C4-2B (cell line): ENCODE measurements around the gene APOBR.

Source experiments
- ZFX ChIP-seq: fragments of 450-650 bp; IDR thresholded peaks from 2 replicates; pipeline ENCODE4 v1.6.1; 2017
- TF ChIP-seq, protein P1 (sequence below): fragments of 450-650 bp; conservative IDR thresholded peaks from 2 replicates; pipeline ENCODE4 v1.5.1; 2017; ENCODE audit warnings: mild to moderate bottlenecking

DNA sequence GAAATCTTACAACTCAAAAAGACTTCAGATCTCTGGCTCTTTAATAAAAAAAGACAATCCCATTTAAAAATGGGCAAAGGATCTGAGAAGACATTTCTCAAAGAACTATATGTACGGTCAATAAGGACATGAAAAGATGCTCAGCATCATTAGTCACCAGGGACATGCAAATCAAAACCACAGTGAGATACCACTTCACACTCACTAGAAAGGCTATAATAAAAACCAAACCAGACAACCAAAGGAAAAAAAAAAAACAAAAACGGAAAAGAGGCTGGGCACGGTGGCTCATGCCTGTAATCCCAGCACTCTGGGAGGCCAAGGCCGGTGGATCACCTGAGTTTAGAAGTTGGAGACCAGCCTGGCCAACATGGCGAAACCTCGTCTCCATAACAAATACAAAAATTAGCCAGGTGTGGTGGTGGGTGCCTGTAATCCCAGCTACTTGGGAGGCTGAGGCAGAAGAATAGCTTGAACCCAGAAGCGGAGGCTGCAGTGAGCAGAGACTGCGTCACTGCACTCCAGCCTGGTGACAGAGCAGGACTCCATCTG lies 20.7 kb upstream of the APOBR start:
- TF ChIP-seq, protein P1, sequence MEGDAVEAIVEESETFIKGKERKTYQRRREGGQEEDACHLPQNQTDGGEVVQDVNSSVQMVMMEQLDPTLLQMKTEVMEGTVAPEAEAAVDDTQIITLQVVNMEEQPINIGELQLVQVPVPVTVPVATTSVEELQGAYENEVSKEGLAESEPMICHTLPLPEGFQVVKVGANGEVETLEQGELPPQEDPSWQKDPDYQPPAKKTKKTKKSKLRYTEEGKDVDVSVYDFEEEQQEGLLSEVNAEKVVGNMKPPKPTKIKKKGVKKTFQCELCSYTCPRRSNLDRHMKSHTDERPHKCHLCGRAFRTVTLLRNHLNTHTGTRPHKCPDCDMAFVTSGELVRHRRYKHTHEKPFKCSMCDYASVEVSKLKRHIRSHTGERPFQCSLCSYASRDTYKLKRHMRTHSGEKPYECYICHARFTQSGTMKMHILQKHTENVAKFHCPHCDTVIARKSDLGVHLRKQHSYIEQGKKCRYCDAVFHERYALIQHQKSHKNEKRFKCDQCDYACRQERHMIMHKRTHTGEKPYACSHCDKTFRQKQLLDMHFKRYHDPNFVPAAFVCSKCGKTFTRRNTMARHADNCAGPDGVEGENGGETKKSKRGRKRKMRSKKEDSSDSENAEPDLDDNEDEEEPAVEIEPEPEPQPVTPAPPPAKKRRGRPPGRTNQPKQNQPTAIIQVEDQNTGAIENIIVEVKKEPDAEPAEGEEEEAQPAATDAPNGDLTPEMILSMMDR: no peak
- no peak for TF ChIP-seq ZFX
